Measurements from ENCODE around the gene CPLX4.

DNA sequence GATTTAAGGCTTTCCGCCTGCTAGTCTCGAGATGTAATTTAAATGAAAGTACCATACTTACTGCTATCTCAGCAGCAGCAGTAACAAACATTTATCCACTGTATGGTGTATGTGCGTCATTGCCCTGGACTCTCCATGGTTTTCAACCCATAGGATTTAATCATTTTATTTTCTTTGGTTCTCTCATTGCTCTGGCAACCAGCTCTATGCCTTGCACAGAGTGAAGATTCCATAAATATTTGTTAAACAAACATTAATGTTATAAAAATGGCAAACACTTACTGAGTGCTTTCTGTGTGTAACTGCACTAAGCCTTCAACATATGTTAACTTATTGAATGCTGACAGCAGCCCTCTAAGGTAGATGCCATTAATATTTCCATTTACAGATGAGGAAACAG, 41.9 kb upstream of the CPLX4 start:
- TF ChIP-seq POLR2A (IDR thresholded peaks at IDR 0.05; ENCODE audit: low read depth, low read length) (no peak), POLR2AphosphoS5 (IDR thresholded peaks at IDR 0.05; ENCODE audit: low read depth, low read length) (no peak), TAF1 (IDR thresholded peaks at IDR 0.05; ENCODE audit: borderline replicate concordance, low read depth, low read length) (no peak)

Measured in GM12892 (cell line).